MV-4-11 (cell line): ENCODE data around the gene SDK2.

Source experiments
- DNase-seq: peaks from one replicate; lab custom pipeline; 2025; lab: John Stamatoyannopoulos, UW

Gene SDK2

DNA sequence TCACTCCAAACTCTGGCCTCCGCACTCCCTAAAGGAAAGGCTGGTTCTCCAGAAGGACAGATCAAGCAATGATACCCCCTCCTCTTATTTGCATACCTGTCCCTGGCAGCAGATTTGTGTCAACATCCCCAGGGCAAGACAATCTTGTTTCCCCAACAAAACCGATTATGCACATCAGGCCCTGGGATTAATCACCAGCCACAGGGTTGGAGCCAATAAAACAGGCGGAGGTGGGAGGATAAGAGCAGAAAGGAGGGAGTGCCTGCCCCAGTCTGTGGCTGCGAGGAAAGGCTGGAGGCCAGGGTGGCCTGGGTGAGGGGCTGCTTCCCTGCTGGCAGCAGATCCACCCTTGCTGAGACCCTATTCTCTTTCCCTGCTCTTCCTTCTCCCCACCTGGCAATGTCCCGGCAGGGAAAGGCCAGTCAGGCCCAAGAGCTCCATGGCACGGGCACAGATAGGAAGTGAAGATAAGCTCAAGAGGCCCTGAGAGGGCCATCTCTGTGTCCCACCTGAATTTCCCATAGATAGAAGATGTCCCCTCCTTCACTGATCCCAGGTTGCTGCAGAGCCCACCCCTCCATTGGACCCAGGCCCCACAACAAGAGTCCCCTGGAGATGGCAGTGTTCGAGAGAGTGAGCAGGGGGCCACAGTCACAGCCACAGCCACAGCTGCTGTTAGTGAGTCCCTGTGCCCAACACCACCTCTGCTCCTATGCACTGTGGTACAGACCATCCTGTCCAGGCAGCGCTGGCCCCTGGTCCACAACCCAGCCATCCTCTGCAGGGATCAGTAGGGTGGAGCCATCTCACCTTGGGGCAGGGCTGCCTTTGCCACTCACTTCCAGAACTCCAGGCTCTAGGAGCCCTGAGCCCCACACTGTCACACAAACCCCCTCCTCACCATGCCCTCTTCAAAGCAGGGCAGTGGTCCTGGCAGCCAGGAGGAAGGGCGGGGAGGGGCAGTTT, 137.5 kb downstream of the SDK2 start:
- DNase-seq = no peak

- no peak for DNase-seq
These were observed 140.7 kb downstream of the SDK2 start for GRCh38 chr17:73503560-73503959.

DNA sequence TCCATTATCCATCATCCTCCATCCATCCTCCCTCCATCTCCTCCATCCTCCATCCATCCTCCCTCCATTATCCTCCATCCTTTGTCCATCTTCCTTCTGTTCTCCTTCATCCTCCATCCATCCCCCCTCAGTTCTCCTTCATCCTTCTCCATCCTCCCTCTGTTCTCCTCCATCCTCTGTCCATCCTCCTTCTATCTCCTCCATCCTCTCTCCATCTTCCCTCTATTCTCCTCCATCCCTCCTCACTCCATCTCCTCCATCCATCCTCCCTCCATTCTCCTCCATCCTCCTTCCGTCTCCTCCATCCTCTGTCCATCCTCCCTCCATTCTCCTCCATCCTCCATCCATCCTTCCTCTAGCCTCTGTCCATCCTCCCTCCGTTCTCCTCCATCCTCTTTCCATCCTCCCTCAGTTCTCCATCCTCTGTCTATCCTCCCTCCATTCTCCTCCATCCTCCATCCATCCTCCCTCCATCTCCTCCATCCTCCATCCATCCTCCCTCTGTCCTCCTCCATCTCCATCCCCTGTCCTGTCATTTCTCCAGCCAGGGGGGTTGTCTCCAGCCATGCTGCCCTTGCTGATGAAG, 143.7 kb downstream of the SDK2 start:
- no peak for DNase-seq

DNA sequence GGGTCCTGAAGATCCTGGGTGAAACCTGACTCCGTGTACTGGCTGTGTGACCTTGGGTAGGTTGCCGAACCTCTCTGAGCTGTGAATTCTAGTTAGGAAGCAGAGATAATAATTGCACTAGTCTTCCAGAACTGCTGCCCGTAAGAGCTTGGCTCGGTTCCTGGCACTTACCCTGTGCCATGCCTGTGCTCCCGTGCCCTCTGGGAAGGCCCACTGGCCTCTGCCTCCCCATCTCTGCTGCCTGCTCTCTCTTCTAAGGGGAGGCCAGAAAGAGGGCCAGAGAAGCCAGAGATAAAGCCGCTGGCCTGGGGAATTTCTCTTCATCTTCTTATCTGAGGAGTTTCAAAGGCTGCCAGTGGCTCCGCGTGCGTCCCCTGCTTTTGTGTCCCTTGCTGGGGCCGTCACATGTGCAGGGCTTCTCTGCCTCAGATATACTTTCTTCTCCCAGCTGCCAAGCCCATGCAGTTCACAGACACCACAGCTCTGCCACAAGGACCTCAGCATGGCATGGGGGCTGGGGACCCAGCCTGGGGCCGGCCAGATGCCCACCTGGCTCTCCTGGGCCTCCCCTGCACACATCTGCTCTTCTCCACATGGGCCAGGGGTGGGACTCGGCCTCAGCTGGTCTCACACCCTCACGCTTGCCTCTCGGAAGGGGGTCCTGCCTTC, 145.2 kb downstream of the SDK2 start:
- DNase-seq = no peak

DNA sequence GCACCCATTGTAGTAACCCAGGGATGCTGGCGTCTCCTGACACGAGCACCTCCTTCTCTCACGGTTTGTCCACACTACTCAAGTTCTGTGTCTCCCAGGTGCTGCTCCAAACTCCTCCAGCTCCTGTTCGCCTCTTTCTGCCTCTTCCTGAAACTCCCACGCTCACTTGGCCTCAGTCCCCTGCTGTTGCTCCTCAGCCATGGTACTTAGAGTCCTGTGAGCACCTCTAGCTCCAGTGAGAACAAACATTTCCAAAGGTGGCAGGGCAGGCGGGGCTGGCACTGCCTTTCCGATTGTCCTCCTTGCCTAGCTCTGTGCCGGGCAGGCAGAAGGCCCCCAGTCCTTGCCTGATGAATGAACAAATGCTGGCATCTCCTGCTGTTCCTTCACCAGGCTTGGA, 146.1 kb downstream of the SDK2 start:
- no peak for DNase-seq

GRCh38 chr17:73497721-73498120, 146.5 kb downstream of the SDK2 start:
- no peak for DNase-seq

GRCh38 chr17:73496232-73496631, 148.0 kb downstream of the SDK2 start:
- no peak for DNase-seq

DNA sequence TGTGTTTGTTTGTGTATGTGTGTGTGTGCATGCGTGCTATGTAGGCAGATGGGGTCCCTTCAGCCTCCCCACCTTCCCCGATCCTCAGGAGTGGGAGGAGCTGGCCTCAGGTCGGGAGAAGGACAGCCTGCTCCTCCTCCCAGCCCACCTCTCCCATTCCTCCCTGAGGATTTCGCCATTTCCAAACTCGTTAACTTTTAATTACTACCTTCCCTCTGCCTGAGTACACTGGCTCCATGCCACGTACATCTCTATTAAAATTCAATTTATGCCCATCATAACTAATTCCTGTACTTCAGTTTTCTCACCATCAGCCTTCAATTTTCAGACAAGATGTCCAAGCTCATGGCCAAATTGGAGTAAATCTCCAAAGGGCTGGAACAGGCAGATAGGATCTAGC, 148.6 kb downstream of the SDK2 start:
- DNase-seq = no peak

- no peak for DNase-seq
These were observed 149.3 kb downstream of the SDK2 start for GRCh38 chr17:73494950-73495349.

DNA sequence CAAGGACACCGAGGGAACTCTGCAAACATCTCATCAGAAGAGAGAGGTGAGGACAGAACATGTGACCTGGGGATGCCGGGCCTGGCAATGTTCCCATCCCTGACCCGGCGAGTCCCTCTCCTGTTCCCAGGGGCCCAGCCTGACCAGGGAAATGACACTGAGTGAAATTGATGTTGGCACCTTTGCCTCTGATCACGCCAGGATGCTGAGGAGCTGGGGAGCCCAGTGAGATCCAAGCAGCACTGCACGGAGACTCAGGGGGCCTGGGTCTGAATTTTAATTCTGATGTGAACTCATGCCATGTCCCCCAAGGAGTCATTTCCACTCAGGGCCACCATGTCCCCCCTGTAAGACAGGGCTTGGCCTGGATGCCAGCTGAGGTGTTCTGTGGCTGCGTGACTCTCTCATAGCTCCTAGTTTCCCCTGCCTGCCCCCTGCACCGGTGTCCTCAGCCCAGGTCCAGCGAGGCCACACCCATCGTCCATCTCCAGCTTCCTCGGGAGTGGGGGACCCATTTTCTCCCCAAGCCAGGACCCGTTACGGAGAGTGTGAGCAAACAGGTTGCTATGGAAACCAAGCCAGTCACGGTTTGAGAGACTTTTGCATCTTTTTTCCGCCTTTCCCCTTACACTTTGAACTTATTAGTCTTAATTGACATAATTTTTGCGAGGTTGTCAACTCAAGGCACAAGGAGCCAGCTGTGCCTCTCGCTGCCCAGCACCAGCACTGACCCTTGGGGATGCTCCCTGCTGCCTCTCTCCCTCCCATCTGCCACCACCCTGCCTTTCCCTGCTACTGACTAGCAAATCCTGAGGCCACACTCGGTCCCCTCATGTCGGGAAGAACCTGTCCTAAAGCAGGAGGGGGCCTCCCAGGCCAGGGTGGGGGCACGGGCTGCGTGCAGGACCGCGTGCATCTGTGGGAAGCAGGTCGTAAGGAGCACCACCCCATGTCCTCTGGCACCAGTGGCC, 150.0 kb downstream of the SDK2 start:
- no peak for DNase-seq

DNA sequence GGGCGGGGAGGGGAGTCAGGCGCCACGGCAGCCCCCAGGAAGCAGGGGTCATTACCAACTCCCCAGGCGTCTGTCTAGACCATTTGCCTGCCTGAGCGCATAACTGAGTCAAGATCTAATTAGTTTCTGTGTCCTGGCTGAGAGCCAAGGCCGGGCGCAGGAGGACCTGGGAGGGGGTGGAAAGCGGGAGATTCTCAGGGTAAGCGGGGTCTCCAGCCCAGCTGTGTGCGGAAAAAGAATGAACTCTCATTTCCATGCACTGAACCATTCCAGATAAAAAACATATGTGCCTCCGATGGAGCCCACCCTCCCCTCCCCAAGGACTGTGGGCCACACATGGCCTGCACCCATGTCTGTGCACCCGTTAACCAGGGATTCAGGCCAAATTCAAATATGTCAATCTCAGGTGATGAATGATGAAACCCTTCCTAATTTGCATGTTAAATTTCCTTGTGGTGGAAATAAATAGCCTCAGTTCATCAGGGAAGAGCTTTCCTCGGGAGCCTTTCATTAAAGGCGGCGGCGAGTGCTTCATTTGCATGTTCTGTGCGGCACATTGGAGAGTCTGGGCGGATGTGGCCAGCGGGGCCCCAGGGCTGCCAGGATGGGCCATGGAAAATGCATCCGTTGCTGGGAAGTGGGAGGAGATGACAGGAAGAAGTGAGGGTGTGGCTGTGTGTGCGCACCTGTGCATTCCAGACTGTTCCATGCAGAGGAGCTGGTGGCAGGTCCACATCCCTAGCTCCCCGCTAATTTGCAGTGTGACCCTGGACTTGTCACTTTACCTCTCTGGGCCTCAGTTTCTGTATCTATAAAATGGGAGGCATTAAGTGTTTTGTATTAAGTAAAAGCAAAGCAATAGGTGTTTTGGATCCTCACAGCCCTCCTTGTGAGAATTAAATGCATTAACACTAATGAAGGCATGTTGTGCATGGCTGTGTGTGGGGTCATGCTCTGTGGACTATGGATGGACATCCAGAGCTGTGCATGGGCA, 151.1 kb downstream of the SDK2 start:
- no peak for DNase-seq

DNA sequence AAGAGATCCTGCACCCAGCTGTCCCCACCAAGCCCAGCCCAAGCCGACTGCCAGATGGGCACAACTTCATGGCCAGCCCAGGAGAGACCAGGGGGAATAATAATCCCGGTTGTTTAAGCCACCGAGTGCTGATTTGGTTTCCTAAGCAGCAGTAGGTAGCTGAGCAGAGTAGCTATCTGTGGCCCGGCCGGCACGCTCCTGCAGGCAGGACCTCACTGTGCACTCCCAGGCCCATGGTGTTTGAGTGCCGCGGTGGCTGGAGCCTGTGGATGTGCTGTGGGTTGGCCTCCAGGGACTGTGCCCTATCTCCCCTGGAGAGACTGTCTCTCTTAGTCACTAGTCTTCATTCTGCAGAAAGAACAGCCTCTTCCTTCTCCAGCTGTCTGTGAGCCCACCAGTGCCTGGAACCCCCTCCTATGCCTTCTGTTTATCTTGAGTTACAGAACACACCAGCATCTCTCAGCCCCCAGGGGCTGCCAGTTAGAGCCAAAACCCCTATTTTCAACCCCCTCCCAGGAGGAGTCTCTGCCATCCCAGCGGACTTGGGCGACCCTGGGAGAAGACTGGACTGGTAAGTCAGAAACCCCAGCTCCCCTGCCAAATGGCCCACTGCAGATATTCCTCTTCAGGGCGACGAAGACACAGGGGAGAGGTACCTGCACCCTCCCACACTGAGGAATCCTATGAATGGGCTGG, 152.0 kb downstream of the SDK2 start:
- no peak for DNase-seq

GRCh38 chr17:73491648-73492047, 152.6 kb downstream of the SDK2 start:
- no peak for DNase-seq

DNA sequence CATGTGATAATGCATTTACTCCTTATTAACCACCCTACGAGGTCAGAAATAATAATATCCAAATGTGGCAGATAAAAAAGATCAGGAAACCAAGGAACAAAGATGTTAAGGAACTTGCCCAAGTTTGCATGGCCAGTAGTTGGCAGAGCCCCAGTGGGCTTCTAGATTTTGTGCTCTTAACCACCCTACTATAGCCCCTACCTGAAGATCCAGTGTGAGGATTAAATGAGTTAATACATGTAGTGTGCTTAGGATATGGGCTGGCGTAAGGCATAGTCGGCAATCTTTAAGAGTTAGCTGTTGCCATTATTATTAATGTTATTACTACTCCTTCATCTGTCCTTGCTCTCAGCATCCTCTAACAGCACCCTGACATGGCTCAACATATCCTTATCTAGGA, 153.4 kb downstream of the SDK2 start:
- DNase-seq = no peak

- DNase-seq = no peak
These were observed 154.3 kb downstream of the SDK2 start for GRCh38 chr17:73489991-73490390.

- DNase-seq = no peak
These were observed 154.9 kb downstream of the SDK2 start for GRCh38 chr17:73489333-73489732.

DNA sequence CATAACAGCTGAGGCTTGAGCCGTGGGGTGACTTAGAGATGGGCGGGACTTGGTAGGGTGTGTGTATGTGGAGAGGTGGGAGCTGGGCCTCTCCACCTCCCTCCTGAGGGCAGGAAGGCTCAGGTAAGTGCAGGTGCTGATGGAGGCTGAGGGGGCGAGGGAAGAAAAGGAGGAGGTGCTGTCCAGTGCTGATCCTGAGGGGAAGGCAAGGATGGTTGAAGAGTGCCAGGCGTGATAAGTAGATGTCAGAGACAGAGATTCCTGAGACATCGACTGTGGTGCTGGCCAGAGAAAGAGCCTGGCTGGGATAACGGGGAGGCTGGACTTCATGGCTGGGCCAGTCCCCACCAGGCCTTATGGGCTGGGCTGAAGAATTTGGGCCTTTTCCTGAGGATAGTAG, 159.1 kb downstream of the SDK2 start:
- DNase-seq = peak; percentile 3

DNA sequence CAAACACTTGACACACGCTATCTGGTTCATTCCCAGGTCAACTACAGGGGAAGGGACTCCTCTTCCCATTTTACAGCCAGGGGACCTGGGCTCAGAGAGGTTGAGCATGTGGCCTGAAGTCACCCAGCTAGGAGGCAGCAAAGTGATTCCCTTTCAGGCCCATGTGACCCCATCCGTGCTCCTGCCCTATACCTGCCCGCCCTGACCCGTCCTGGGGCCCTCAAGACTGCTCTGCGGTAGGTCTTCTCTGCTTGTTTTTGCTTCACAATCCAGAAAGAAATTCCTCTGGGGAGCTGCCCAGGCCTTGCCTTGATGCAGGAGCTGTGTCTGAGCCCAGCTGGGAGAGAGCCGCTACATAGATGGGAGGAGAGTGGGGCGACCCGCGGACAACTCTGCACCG, 161.4 kb downstream of the SDK2 start:
- DNase-seq = peak; percentile 18

GRCh38 chr17:73482251-73482716, 162.0 kb downstream of the SDK2 start:
- peak; percentile 89 for DNase-seq

- DNase-seq = peak; percentile 64
These were observed 162.6 kb downstream of the SDK2 start for GRCh38 chr17:73481676-73482075.
